ENCODE data around the gene EML4.

- TF ChIP-seq TAF1 (IDR thresholded peaks at IDR 0.05; ENCODE audit: borderline replicate concordance, low read depth, low read length) (0 out of 2 replicates have a peak, but pooled peaks have one; percentile 34), CTCF (IDR thresholded peaks at IDR 0.05) (no peak), MXI1 (IDR thresholded peaks at IDR 0.05; ENCODE audit: low read depth, low read length) (peak; percentile 85), NRF1 (IDR thresholded peaks at IDR 0.05; ENCODE audit: low read depth, low read length) (peak; percentile 82), POLR2AphosphoS5 (IDR thresholded peaks at IDR 0.05; ENCODE audit: low read depth, low read length) (peak; percentile 85), USF1 (IDR thresholded peaks at IDR 0.05; ENCODE audit: borderline replicate concordance, low read depth) (peak; percentile 91), YY1 (IDR thresholded peaks at IDR 0.05; ENCODE audit: low read depth) (peak; percentile 76), EP300 (IDR thresholded peaks at IDR 0.05; ENCODE audit: borderline replicate concordance in 1 of 2, low read depth in 1 of 2, low read length in 1 of 2) (no peak), FOXM1 (IDR thresholded peaks at IDR 0.05; ENCODE audit: low read depth) (no peak), CHD2 (IDR thresholded peaks at IDR 0.05; ENCODE audit: low read length, partially characterized antibody) (peak; percentile 52), RAD21 (IDR thresholded peaks at IDR 0.05; ENCODE audit: low read length) (0 out of 2 replicates have a peak, but pooled peaks have one; percentile 8), RCOR1 (IDR thresholded peaks at IDR 0.05; ENCODE audit: low read length) (no peak)
- TF ChIP-seq, protein P1, sequence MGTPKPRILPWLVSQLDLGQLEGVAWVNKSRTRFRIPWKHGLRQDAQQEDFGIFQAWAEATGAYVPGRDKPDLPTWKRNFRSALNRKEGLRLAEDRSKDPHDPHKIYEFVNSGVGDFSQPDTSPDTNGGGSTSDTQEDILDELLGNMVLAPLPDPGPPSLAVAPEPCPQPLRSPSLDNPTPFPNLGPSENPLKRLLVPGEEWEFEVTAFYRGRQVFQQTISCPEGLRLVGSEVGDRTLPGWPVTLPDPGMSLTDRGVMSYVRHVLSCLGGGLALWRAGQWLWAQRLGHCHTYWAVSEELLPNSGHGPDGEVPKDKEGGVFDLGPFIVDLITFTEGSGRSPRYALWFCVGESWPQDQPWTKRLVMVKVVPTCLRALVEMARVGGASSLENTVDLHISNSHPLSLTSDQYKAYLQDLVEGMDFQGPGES (IDR thresholded peaks at IDR 0.05; ENCODE audit: low read depth, low read length), result no peak
- TF ChIP-seq, protein P2, sequence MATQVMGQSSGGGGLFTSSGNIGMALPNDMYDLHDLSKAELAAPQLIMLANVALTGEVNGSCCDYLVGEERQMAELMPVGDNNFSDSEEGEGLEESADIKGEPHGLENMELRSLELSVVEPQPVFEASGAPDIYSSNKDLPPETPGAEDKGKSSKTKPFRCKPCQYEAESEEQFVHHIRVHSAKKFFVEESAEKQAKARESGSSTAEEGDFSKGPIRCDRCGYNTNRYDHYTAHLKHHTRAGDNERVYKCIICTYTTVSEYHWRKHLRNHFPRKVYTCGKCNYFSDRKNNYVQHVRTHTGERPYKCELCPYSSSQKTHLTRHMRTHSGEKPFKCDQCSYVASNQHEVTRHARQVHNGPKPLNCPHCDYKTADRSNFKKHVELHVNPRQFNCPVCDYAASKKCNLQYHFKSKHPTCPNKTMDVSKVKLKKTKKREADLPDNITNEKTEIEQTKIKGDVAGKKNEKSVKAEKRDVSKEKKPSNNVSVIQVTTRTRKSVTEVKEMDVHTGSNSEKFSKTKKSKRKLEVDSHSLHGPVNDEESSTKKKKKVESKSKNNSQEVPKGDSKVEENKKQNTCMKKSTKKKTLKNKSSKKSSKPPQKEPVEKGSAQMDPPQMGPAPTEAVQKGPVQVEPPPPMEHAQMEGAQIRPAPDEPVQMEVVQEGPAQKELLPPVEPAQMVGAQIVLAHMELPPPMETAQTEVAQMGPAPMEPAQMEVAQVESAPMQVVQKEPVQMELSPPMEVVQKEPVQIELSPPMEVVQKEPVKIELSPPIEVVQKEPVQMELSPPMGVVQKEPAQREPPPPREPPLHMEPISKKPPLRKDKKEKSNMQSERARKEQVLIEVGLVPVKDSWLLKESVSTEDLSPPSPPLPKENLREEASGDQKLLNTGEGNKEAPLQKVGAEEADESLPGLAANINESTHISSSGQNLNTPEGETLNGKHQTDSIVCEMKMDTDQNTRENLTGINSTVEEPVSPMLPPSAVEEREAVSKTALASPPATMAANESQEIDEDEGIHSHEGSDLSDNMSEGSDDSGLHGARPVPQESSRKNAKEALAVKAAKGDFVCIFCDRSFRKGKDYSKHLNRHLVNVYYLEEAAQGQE (IDR thresholded peaks at IDR 0.05; ENCODE audit: low read depth, low read length), result no peak
Observed at GRCh38 chr2:42169100-42169873, at the start of gene EML4.

All from SK-N-SH (cell line).